Measurements from ENCODE around the gene PRKCA.

The PRKCA gene

GRCh38 chr17:66841328-66841727 lies 538.9 kb downstream of the PRKCA start:
- TF ChIP-seq ARNTL (CRISPR knock-in tag; IDR thresholded peaks at IDR 0.05; ENCODE audit: borderline replicate concordance, low read depth) (no peak), POU6F1 (CRISPR knock-in tag; IDR thresholded peaks at IDR 0.05; ENCODE audit: borderline replicate concordance, low read depth) (no peak)

GRCh38 chr17:66841744-66842143 lies 539.3 kb downstream of the PRKCA start:
- ATAC-seq: no peak
- no peak for TF ChIP-seq TSHZ2 (CRISPR knock-in tag; IDR thresholded peaks at IDR 0.05)
- no peak for TF ChIP-seq ZFP3 (CRISPR knock-in tag; IDR thresholded peaks at IDR 0.05)
- no peak for TF ChIP-seq TCF4 (CRISPR knock-in tag; IDR thresholded peaks at IDR 0.05; ENCODE audit: borderline replicate concordance)
- TF ChIP-seq GLIS3 (CRISPR knock-in tag; IDR thresholded peaks at IDR 0.05): no peak
- no peak for TF ChIP-seq BACH2 (CRISPR knock-in tag; IDR thresholded peaks at IDR 0.05; ENCODE audit: borderline replicate concordance)
- TF ChIP-seq ISL1 (CRISPR knock-in tag; IDR thresholded peaks at IDR 0.05): no peak
- no peak for TF ChIP-seq OSR1 (CRISPR knock-in tag; IDR thresholded peaks at IDR 0.05)
- TF ChIP-seq CSDC2 (CRISPR knock-in tag; IDR thresholded peaks at IDR 0.05): no peak
- TF ChIP-seq RARB (CRISPR knock-in tag; IDR thresholded peaks at IDR 0.05): no peak
- no peak for TF ChIP-seq ARNTL (CRISPR knock-in tag; IDR thresholded peaks at IDR 0.05; ENCODE audit: borderline replicate concordance, low read depth)
- no peak for TF ChIP-seq ZNF70 (CRISPR knock-in tag; IDR thresholded peaks at IDR 0.05)

More at GRCh38 chr17:66841328-66841727, 538.9 kb downstream of the PRKCA start:
- no peak for ATAC-seq

- no peak for ATAC-seq
Measured at GRCh38 chr17:66842505-66842904, 540.1 kb downstream of the PRKCA start.

More at GRCh38 chr17:66842505-66842904, 540.1 kb downstream of the PRKCA start:
- TF ChIP-seq POU6F1 (CRISPR knock-in tag; IDR thresholded peaks at IDR 0.05; ENCODE audit: borderline replicate concordance, low read depth): no peak
- TF ChIP-seq TCF4 (CRISPR knock-in tag; IDR thresholded peaks at IDR 0.05; ENCODE audit: borderline replicate concordance): no peak
- no peak for TF ChIP-seq BACH2 (CRISPR knock-in tag; IDR thresholded peaks at IDR 0.05; ENCODE audit: borderline replicate concordance)
- TF ChIP-seq ZNF70 (CRISPR knock-in tag; IDR thresholded peaks at IDR 0.05): no peak
- no peak for TF ChIP-seq CSDC2 (CRISPR knock-in tag; IDR thresholded peaks at IDR 0.05)
- TF ChIP-seq TOX (CRISPR knock-in tag; IDR thresholded peaks at IDR 0.05; ENCODE audit: borderline replicate concordance): no peak
- TF ChIP-seq CREB5 (CRISPR knock-in tag; IDR thresholded peaks at IDR 0.05; ENCODE audit: low read depth): no peak
- TF ChIP-seq TSHZ2 (CRISPR knock-in tag; IDR thresholded peaks at IDR 0.05): no peak
- no peak for TF ChIP-seq OSR1 (CRISPR knock-in tag; IDR thresholded peaks at IDR 0.05)
- TF ChIP-seq ARNTL (CRISPR knock-in tag; IDR thresholded peaks at IDR 0.05; ENCODE audit: borderline replicate concordance, low read depth): no peak
- no peak for TF ChIP-seq PATZ1 (CRISPR knock-in tag; IDR thresholded peaks at IDR 0.05; ENCODE audit: borderline replicate concordance)
- TF ChIP-seq ESRRG (CRISPR knock-in tag; IDR thresholded peaks at IDR 0.05): no peak
- TF ChIP-seq ZC3H10 (CRISPR knock-in tag; IDR thresholded peaks at IDR 0.05): no peak
- no peak for TF ChIP-seq CSRNP3 (CRISPR knock-in tag; IDR thresholded peaks at IDR 0.05)
- TF ChIP-seq PPARA (CRISPR knock-in tag; IDR thresholded peaks at IDR 0.05; ENCODE audit: borderline replicate concordance): no peak
- no peak for TF ChIP-seq GLIS3 (CRISPR knock-in tag; IDR thresholded peaks at IDR 0.05)
- TF ChIP-seq ZFP3 (CRISPR knock-in tag; IDR thresholded peaks at IDR 0.05): no peak
- no peak for TF ChIP-seq SNAI2 (CRISPR knock-in tag; IDR thresholded peaks at IDR 0.05)
- no peak for TF ChIP-seq ISL1 (CRISPR knock-in tag; IDR thresholded peaks at IDR 0.05)
